NOMO-1 treated with dmso at 0.1 percent for 144 hours (cell line): ENCODE results near the gene EGR1.

Experiments
- DNase-seq: peaks from one replicate; lab custom pipeline; 2025; ENCODE audit not compliant: unreplicated experiment; lab: John Stamatoyannopoulos, UW

The EGR1 gene

DNA sequence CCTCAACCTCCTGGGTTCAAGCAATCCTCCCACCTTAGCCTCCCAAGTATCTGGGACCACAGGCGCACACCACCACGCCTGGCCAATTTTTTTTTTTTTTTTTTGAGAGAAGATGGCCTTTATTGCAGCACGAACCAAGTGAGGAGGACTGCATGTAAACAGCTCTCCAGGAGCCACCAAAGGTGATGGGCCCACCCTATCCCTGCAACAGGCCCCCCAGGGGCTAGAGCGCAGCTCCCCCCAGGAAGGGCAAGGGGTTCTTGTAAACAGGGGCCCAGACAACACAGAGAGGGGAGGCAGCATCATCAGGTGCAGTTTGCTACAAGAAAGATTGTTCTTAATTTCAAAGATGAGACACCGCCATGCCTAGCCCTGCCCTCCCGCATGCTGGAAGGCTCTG, 12.6 kb upstream of the EGR1 start:
- DNase-seq: no peak

DNA sequence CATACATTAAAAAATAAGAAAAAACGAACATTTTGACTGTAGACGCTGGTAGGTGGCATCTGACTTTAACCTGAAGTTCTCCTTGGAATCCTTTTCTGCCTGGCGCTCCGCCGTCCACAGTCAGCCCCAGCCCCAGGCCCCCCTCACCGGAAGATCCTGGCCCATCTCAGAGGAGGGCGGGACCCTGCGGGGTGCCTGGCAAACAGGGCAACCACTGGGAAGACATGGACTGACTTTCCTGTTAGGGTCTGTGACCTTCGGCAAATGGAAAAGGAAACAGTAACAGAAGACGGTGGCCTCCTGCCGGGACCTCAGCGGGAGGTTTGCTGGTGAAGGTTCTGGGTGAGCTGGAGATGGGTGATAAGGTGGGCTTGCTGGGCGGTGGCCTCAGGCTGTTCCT, 11.7 kb upstream of the EGR1 start:
- DNase-seq: no peak

DNA sequence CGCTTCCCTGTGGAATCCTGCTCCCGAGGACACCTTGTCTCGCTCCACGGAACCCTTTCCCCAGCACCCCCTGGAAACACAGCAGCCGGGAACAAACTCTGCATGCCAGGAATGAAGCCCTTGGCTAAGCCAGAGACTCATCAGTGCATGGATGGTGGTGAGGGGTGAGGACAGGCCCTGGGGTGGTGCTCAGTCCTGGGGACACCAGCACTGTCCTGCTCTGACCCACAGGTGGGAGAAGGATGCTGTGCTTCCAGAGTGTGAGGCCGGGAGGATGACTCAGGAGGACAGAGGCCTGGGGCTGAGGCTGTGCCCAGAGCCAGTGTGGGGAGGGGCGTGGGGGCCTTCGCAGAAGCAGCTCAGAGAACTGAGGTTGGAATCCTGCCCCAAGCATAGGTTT, 11.2 kb upstream of the EGR1 start:
- DNase-seq: no peak

DNA sequence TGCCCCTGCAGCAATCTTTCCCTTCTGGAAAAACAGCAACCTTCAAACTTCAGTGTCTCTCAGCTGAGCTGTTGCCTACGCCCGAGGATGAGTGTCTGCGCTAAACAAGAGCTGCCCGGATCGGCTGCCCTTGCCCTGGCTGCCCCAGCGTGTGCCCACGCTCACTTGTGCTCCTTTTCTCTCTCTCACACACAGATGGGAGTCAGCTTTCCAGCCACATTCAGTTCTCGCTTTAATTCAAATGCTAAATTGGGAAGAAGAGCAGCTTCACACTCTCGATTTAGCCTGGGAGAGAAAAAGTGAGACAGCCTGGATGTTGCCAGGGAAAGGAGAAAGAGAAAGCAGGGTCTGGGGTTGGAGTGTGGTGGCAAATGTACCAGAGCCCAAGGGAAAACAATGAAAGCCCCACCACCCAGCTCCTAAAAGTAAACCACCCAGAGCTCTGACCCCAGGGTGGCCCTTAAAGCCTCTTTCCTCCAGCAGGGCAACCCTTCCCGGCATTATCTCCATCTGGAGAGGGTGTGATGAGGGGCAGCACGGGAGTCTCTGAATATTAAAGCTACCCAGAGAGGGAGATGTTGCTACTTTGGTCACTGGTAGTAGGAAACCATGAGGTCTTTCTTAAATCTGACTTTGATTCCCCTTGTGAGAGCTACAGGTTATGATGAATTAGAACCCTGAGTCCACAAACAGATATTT, 9.9 kb upstream of the EGR1 start:
- DNase-seq: no peak

DNA sequence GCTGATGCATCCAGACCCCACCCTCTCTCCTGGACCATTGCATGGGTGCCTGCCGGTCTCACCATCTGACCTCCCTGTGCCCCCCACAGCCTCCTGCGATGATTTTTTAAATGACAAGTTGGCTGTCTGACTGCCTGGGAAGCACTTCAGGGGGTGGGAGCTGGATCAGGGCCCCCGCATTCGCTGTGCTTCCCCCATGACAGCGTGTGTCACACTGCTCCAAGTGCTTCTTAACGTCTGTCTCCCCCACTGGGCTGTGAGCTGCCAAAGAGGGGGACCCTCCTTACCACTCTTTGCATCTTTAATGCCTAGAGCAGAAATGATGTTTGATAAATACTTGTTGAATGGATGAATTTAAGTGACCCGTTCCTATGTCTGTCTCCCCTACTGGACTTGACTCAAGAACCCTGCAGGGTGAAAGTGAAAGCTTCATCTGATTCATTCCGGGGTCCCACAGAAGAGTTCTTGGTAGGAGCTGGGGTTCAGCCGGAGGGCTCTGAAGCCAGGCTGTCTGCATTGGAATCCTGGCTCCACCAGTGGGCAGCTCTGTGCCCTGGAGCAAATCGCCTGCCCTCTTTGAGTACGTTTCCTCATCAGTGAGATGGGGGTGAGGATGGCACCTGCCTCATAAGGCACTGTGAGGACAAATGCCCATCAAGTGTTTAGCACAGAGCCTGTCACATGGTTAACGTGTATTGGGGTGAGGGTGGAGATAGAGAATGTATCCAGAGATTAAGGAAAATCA, 7.6 kb upstream of the EGR1 start:
- no peak for DNase-seq

DNA sequence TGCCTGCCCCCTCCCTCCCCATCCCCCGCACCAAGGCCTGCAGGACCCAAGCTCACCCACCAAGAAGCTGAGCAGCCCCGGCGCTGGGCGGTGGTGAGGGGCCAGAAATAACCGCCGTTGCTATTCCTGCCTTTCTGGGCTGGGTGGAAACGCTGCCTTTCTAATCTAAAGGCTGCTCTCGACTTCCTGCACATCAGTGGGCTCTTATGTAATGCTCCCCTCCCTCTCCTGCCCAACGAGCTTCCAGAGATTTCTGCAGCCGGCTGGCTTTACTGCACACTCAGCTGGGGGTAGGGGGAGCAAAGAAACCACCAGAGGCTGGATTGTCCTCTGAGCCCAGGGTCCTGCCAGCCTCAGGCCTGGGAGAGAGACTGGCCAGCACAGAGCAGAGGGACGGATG, 6.9 kb upstream of the EGR1 start:
- DNase-seq: no peak

DNA sequence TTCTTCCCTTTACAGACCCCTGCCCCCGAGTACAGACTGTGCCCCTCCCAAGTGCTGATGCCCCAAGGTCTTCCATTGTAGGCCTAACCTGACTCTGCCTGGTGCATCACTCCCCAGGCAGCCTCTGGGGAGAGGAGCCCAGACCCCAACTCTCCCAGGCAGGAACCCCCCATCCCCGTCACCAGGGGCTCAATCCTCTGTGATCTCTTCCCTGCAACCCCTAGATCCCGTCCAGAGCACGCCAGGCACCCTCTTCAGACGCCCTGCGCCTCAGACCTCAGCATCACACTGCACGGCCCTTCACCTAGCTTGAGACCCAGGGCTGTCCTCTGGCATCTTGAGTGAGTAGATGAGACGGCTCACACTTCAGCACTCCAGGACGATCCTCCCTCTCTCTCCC, 6.4 kb upstream of the EGR1 start:
- DNase-seq: no peak

DNA sequence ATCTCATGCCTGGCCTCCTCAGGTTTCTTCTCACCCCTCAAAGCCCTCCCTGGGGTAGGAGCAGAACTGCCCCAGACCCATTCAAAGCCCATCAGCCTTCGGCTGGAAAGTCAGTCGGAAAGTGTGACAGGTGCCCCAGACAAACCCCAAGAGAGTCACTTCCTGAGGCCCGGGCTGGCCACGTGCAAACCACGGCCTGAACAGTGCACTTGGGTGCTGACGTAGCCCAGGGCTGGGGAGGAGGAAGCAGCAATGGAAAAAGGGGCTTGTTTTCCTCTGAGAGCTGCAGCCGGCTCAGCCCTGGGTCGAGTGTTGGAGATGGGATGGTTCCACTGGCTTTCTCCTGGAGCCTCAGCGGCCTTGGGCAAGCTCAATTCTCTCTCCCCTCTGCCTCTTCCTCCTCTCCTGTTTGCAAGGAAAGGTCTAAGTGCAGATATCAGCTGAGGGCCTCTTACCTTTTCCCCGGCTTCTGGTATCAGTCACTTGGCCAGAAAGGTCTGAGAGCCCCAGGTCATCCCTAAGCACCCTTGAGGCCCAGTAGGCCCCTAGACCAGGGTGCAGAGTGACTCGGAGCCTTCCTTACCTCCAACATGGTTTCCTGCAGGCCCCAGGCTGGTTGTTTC, 5.9 kb upstream of the EGR1 start:
- DNase-seq: no peak

DNA sequence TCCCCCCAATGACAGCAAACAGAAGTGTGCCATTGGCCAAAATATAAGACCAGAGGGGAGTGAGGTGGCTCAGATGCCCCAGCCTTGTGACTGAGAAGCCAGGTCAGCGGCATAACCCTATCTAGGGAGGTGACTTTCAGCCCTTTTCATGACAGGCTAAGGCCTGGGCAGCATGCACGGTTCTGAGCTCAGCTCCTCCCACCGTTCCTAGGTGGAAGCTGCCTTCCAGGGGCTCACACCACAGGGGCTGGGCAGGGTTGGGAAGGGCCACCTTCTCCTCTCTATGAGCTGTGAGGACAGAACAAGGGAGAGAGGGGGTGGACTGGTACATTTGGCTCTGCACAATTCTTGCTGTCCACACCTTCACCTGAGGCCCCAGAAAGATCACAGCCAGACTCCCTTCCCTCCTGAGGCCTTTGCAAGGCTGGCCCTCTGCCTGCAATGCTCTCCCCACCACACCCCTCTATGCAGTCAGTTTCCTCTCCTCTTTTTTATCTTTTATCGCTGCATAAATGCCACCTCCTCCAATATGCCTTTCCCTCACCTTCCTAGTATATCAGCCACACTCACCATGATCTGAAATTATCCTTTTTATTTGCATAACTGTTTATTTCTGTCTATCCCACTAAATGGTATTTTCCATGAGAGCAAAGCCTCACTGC, 5.1 kb upstream of the EGR1 start:
- DNase-seq: no peak

DNA sequence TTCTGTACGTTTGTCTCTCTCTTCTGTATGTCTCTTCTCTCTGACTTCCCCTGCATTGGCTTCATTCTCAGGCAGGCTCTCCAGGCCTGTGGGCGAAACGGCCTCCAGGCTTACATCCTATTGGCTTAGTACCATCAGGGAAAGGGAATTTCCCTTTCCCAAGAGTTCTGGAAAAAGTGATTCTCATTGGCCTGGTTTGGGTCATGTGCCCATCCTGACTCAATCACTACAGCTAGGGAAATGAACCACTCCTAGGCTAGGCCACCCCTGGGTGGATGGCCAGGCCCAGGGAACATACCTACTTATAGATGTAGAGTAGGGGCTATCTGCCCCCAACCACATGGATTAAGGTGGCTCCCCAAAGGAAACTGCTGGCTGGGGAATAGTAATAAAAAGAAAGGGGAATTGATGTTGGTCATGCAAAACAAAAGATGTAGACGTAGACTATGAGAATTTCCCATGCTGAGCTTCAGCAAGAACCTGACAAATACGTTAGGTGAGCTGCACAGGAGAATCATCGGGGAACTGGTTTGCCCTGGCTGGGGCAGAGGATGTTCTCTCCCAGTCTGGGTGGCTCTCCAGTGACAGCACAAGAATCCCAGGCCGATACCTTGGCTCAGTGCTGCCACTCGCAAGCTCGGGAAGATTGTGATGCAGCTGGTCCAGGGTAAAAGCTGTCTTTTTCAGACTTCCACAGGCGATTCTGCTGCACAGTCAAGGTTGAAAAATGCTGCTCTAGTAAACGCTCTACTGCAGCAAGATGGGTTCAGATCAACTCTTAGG, 3.7 kb upstream of the EGR1 start:
- no peak for DNase-seq

DNA sequence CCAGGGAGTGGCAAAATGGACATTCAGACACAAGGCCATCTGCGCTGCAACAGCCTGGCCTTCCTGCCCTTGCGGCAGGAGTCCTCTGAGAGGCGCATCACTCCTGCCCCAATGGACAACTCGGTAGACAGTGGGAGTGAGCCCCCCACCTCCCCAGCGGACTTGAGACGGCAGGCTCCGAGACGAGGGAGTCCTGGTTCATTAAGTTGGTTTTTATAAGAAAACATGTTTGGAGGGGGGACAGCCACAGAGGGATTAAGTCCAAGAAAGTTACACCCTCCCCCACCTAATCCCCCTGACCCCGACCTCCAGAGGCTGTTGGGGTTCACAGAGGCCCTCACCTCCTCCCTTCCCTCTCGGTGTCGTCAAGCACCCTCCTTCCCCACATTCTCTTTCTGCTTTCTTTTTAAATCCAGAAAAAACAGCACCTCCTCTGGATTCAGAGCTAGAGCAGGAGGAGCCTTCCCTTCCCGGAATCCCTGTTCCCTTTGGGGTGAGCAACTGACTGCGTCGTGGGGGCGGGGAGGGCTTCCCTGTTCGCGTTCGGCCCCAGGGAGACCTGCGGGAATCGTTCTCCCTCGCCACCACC, 1.8 kb upstream of the EGR1 start:
- no peak for DNase-seq

DNA sequence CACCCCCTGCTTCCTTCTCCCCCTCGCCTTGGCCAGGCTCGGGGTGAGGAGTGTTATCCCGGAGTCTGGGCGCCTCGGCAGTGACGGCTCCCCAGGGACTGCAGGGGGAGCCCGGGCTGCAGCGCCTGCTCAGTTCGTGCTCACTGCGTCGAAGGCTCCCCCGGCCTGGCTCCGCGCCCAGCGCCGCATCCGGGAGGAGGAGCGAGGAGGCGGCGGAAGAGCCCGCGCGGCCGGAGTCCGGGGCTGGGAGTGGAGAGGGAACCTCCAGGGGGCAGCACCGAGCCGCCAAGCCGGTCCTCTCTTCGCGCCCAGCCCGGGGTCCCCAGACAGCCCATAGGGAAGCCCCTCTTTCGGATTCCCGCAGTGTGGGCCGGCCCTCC, 1.3 kb upstream of the EGR1 start:
- DNase-seq: peak; percentile 92

DNA sequence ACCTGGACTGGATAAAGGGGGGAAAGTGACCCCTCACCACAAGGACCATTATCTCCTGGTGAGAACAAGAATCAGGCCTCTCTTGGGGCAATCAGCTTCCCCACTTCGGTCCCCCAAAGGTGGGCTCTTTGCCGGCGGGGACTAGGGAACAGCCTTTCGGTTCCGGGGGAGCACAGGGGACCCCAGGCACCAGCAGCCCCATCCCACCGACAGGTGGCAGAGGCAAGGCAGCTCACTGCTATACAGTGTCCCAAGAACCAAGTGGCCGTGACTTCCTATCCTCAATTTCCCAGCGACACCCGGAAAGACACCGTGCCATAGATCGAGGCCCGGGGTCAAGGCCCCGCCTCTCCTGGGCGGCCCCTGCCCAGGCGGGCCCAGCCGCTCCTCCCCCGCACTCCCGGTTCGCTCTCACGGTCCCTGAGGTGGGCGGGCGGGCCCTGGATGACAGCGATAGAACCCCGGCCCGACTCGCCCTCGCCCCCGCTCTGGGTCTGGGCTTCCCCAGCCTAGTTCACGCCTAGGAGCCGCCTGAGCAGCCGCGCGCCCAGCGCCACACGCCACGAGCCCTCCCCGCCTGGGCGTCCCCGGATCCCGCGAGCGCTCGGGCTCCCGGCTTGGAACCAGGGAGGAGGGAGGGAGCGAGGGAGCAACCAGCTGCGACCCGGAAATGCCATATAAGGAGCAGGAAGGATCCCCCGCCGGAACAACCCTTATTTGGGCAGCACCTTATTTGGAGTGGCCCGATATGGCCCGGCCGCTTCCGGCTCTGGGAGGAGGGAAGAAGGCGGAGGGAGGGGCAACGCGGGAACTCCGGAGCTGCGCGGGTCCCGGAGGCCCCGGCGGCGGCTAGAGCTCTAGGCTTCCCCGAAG, 655 bp upstream of the EGR1 start:
- peak; percentile 96 for DNase-seq

DNA sequence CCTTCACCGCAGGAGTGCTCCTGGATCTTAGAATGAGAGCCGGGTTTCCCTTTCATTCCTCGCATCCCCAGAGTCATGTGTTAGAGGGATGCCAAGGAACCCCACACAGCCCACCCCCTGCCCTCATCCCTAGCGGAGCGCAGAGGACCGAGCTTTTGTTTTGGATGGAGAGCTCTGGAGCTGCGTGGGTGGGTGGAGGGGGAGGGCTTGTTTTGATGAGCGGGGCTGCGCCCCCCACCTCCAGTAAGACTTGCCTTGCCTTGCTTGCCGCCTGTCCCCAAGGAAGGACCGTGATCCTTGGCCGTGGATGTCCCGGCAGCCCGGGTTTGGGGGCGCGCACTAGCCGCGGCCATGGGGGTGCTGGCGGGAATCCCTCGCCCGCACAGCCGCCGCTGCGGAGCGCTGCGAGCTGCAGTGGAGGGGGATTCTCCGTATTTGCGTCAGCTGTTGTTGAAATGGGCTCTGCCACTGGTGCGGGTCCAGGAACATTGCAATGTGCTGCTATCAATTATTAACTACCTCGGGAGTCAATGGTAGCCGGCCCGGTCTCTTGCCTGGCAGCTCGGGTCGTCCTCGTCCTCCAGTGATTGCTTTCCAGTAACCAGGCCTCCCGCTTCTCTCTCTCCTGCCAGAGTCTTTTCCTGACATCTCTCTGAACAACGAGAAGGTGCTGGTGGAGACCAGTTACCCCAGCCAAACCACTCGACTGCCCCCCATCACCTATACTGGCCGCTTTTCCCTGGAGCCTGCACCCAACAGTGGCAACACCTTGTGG, 1.0 kb downstream of the EGR1 start:
- no peak for DNase-seq

DNA sequence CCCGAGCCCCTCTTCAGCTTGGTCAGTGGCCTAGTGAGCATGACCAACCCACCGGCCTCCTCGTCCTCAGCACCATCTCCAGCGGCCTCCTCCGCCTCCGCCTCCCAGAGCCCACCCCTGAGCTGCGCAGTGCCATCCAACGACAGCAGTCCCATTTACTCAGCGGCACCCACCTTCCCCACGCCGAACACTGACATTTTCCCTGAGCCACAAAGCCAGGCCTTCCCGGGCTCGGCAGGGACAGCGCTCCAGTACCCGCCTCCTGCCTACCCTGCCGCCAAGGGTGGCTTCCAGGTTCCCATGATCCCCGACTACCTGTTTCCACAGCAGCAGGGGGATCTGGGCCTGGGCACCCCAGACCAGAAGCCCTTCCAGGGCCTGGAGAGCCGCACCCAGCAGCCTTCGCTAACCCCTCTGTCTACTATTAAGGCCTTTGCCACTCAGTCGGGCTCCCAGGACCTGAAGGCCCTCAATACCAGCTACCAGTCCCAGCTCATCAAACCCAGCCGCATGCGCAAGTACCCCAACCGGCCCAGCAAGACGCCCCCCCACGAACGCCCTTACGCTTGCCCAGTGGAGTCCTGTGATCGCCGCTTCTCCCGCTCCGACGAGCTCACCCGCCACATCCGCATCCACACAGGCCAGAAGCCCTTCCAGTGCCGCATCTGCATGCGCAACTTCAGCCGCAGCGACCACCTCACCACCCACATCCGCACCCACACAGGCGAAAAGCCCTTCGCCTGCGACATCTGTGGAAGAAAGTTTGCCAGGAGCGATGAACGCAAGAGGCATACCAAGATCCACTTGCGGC, 1.8 kb downstream of the EGR1 start:
- no peak for DNase-seq

DNA sequence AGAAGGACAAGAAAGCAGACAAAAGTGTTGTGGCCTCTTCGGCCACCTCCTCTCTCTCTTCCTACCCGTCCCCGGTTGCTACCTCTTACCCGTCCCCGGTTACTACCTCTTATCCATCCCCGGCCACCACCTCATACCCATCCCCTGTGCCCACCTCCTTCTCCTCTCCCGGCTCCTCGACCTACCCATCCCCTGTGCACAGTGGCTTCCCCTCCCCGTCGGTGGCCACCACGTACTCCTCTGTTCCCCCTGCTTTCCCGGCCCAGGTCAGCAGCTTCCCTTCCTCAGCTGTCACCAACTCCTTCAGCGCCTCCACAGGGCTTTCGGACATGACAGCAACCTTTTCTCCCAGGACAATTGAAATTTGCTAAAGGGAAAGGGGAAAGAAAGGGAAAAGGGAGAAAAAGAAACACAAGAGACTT, 2.4 kb downstream of the EGR1 start:
- no peak for DNase-seq

DNA sequence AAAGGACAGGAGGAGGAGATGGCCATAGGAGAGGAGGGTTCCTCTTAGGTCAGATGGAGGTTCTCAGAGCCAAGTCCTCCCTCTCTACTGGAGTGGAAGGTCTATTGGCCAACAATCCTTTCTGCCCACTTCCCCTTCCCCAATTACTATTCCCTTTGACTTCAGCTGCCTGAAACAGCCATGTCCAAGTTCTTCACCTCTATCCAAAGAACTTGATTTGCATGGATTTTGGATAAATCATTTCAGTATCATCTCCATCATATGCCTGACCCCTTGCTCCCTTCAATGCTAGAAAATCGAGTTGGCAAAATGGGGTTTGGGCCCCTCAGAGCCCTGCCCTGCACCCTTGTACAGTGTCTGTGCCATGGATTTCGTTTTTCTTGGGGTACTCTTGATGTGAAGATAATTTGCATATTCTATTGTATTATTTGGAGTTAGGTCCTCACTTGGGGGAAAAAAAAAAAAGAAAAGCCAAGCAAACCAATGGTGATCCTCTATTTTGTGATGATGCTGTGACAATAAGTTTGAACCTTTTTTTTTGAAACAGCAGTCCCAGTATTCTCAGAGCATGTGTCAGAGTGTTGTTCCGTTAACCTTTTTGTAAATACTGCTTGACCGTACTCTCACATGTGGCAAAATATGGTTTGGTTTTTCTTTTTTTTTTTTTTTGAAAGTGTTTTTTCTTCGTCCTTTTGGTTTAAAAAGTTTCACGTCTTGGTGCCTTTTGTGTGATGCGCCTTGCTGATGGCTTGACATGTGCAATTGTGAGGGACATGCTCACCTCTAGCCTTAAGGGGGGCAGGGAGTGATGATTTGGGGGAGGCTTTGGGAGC, 3.1 kb downstream of the EGR1 start:
- DNase-seq: no peak
